Limb (tissue), 2 donors: Measurements from ENCODE around the gene EFNA4.

Source experiments
- DNase-seq, 2 donors: peaks; one replicate each; pipeline ENCODE4 v3.0.0-alpha.2; 2016; ENCODE audit errors: extremely low spot score in 2 of 2

The EFNA4 gene

GRCh38 chr1:155072531-155073289 lies 9.2 kb downstream of the EFNA4 start:
- no peak for DNase-seq

- DNase-seq, result no peak
These were observed 10.1 kb downstream of the EFNA4 start for GRCh38 chr1:155073377-155074242.

- DNase-seq, result no peak
These were observed 12.0 kb downstream of the EFNA4 start for GRCh38 chr1:155075535-155075934.

- no peak for DNase-seq
These were observed 12.8 kb downstream of the EFNA4 start for GRCh38 chr1:155076371-155076770.

- DNase-seq, result no peak
These were observed 13.8 kb downstream of the EFNA4 start for GRCh38 chr1:155077346-155077745.

GRCh38 chr1:155077758-155078445 lies 14.4 kb downstream of the EFNA4 start:
- no peak for DNase-seq

- DNase-seq, result peak; percentile 60 to 93
These were observed 15.1 kb downstream of the EFNA4 start, which contains the start of gene EFNA3 for GRCh38 chr1:155078469-155079209. EFNA3 (plus strand) TSS chr1:155078837; CDS start chr1:155078942, 105 bp downstream.

- no peak for DNase-seq
These were observed 15.6 kb downstream of the EFNA4 start for GRCh38 chr1:155079210-155079486.

- peak in 1 of 2 donors; percentile 64 for DNase-seq
These were observed 16.2 kb downstream of the EFNA4 start for GRCh38 chr1:155079487-155080311.

GRCh38 chr1:155080312-155081228 lies 17.0 kb downstream of the EFNA4 start:
- DNase-seq, result peak in 1 of 2 donors; percentile 91

GRCh38 chr1:155081472-155082300 lies 18.1 kb downstream of the EFNA4 start:
- DNase-seq, result peak in 1 of 2 donors; percentile 59

- peak in 1 of 2 donors; percentile 54 for DNase-seq
These were observed 18.9 kb downstream of the EFNA4 start for GRCh38 chr1:155082301-155083051.

- DNase-seq, result no peak
These were observed 19.6 kb downstream of the EFNA4 start for GRCh38 chr1:155083052-155083541.

GRCh38 chr1:155083865-155084721 lies 20.6 kb downstream of the EFNA4 start:
- DNase-seq, result peak; percentile 37 to 60

- DNase-seq, result peak; percentile 95 to 97
These were observed 21.4 kb downstream of the EFNA4 start for GRCh38 chr1:155084722-155085503.
